Ovary (tissue), 9 donors: ENCODE data around the gene LEMD2. TPM values are rescaled to one million over a fixed set of nuclear protein-coding genes. Genes with fewer than 3 reads are reported as not detected.

ENCODE experiments used
- DNase-seq, 5 donors: peaks; one replicate each; pipeline ENCODE4 v3.0.0-alpha.2; 2019 to 2020
- H3K27ac ChIP-seq, 2 donors: fragments of 200-600 bp; one replicate each; pipeline versions ENCODE4 v1.5.1 to v1.8.0; 2019 to 2022
- H3K27me3 ChIP-seq: fragments of 200-600 bp; one replicate; pipeline ENCODE4 v1.8.0; 2022
- H3K36me3 ChIP-seq: fragments of 200-600 bp; sonication (generic); one replicate; pipeline ENCODE4 v1.5.1; 2019
- H3K4me1 ChIP-seq: one replicate; pipeline ENCODE4 v1.8.1; 2013; ENCODE audit warnings: mild to moderate bottlenecking, moderate library complexity; ENCODE audit not compliant: insufficient read depth
- H3K4me3 ChIP-seq: fragments of 200-600 bp; sonication (generic); one replicate; pipeline ENCODE4 v1.5.1; 2017
- H3K9me3 ChIP-seq, 2 donors: fragments of 200-600 bp in 1 of 2; sonication (generic) in 1 of 2; one replicate each; pipeline versions ENCODE4 v1.5.1 to v1.8.1; 2013 to 2019; ENCODE audit warnings: mild to moderate bottlenecking in 1 of 2, moderate library complexity in 1 of 2
- CTCF ChIP-seq, 3 donors: fragments of 450-650 bp in 2 of 3; fragments of 200-600 bp in 1 of 3; IDR thresholded peaks; one replicate each; pipeline versions ENCODE4 v1.5.1 to v1.8.0; 2016 to 2022; ENCODE audit warnings: antibody characterized with exemption in 3 of 3, mild to moderate bottlenecking in 1 of 3
- EP300 ChIP-seq: sonication (generic); formaldehyde crosslinking; IDR thresholded peaks from one replicate; pipeline ENCODE4 v1.6.1; 2017; ENCODE audit warnings: antibody characterized with exemption
- POLR2A ChIP-seq: fragments of 450-650 bp; IDR thresholded peaks from one replicate; pipeline ENCODE4 v1.6.1; 2017; ENCODE audit warnings: antibody characterized with exemption, mild to moderate bottlenecking, moderate library complexity
- WGBS, 3 donors: extraction: QIAGEN DNeasy Blood & Tissue Kit in 1 of 3; methylation state at CpG; one replicate each; pipeline versions ENCODE4 v1.1.5 to v1.1.7; 2013 to 2017; 5-methylcytosine and 5-hydroxymethylcytosine counted together
- intact Hi-C, 4 donors: fragments of 100-400 bp; cut with DNase I; formaldehyde crosslinking; loops; one replicate each; pipeline versions ENCODE4 v1.11.0 to v1.15.1; 2022 to 2023
- polyA plus RNA-seq, 2 donors: library from polyadenylated mRNA; stranded (reverse); fragments of 200-250 nt in 1 of 2; fragments of 350-450 nt in 1 of 2; fragmentation: Illumina TruSeq in 1 of 2; extraction: RNeasy Lipid Tissue Mini Kit (QIAGEN cat#74804) in 1 of 2; gene quantifications; one replicate each; pipeline ENCODE4 v1.2.3, GENCODE V29; 2013 to 2014
- total RNA-seq, 7 donors: library from RNA; depleted of rRNA in 2 of 7; stranded (reverse); fragments of >200 nt in 2 of 7; fragmentation: NEBNext Ultra II Directional in 3 of 7; extraction: Animal tissue kit (Norgen Biotek cat#: 25700) in 3 of 7; gene quantifications; one replicate each; pipeline versions ENCODE4 v1.1.0 to v1.2.4, GENCODE V29; 2016 to 2023
- donor health status: DM: no; HTN: no; CAD: no; lungs with moderate emphysema.
- donor health status: DM: no; HTN: no; CAD: no.
- donor health status: Bipolar disorder and iron deficiency.
- donor health status: DM: yes; HTN: yes; CAD: no.
- donor health status: DM: no; HTN: no; CAD: no.
- donor health status: DM: yes; HTN: yes; CAD: no.

The LEMD2 gene
- total and polyA plus RNA-seq, 9 donors: 41.7 to 66.8 (median 56.7) TPM

- intact Hi-C loops: no loop called here
- Histone ChIP-seq H3K27ac (no peak overlapping the region), H3K36me3 (no peaks in the 10 kb centered on the region), H3K4me1 (peaks cover 3% of the 10 kb centered on the region), H3K4me3 (no peak overlapping the region), H3K27me3 (no peaks in the 10 kb centered on the region), H3K9me3 (no peaks in the 10 kb centered on the region)
- no peak for TF ChIP-seq POLR2A
- TF ChIP-seq CTCF (IDR thresholded peaks at IDR 0.05): no peak
- no peak for TF ChIP-seq EP300
- peak in 2 of 5 donors; percentile 29 to 65 for DNase-seq
- WGBS, 3 donors: 33 to 40% (median 33%) methylated on average over 15 of the region's 15 CpGs
Observed at GRCh38 chr6:33824461-33825154, 35.7 kb upstream of the LEMD2 start.

DNA sequence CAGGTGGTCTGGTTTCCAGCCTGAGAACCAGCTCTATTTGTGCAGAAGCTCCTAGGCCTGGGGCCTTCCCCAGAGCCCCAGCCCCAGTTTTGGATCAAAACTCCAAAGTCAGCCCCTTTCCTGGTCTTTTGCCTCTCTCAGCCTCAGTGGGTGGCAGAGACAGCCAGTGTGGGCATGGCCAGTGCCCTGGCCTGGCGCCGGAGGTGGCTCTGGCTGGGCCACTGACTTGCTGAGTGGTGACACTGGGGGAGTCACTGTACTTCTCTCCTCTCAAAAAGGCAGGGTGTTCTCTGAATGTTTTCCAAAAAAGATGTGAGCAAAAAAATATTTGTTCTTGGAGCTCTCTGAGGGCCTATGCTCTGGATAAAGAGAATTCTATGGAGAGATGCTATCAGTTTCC, 34.9 kb upstream of the LEMD2 start:
- intact Hi-C loops: no loop called here
- H3K4me1 ChIP-seq: peaks cover 3% of the 10 kb centered on the region
- H3K27ac ChIP-seq: no peak overlapping the region
- 67 to 77% (median 72%) methylated on average over 2 of the region's 2 CpGs for WGBS, 3 donors
- H3K4me3 ChIP-seq: no peak overlapping the region
- no peaks in the 10 kb centered on the region for H3K36me3 ChIP-seq
- TF ChIP-seq EP300 (no peak), CTCF (IDR thresholded peaks at IDR 0.05) (no peak), POLR2A (no peak)
- H3K27me3 ChIP-seq: no peaks in the 10 kb centered on the region
- DNase-seq: no peak
- H3K9me3 ChIP-seq: no peaks in the 10 kb centered on the region

- DNase-seq: no peak
- Histone ChIP-seq H3K27ac (no peak overlapping the region), H3K4me3 (no peak overlapping the region), H3K9me3 (no peaks in the 10 kb centered on the region), H3K4me1 (peaks cover 3% of the 10 kb centered on the region), H3K36me3 (no peaks in the 10 kb centered on the region), H3K27me3 (no peaks in the 10 kb centered on the region)
- intact Hi-C loops: no loop called here
- WGBS, 3 donors: 56 to 67% (median 63%) methylated on average over 10 of the region's 10 CpGs
- no peak for TF ChIP-seq CTCF (IDR thresholded peaks at IDR 0.05)
- no peak for TF ChIP-seq POLR2A
- no peak for TF ChIP-seq EP300
Observed at GRCh38 chr6:33822575-33823395, 33.9 kb upstream of the LEMD2 start.

DNA sequence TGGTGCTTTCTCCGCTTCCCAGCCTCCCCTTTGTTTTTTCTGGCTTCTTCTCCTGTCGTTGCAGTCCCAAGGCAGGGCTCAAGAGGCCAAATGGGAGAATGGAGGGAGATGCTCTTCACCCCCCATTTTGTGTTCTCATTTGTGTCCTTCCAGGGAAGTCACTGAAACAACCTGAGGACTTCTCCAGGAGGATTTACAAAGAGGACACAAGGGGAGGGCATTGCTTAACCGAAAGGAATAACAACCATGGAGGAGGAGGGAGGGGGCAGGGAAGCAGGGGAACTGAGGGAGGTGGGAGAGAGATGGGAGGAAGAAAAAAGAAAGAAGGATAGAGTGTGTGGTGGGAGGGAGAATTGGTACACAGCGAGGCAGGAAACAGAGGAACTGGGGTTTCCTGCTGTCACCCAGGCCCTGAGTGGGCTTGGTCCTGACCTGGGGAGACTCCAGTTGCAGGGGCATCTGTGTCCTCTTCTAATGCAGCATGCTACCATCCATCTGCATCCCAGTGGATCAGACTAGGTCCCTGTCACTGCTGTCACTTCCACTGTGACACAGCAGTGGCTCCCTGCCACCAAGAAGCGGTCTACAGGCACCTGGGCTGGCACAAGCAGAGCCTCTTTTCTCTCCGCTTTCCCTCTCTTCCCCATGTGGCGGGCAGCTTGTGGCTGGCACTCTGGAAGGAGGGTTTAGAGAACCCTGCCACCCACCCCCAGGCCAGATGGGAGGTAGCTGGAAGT, 32.0 kb upstream of the LEMD2 start:
- Histone ChIP-seq H3K27ac (no peak overlapping the region), H3K4me1 (peaks cover 3% of the 10 kb centered on the region), H3K4me3 (no peak overlapping the region), H3K9me3 (no peaks in the 10 kb centered on the region), H3K36me3 (no peaks in the 10 kb centered on the region), H3K27me3 (no peaks in the 10 kb centered on the region)
- intact Hi-C loops: no loop called here
- 72 to 73% (median 73%) methylated on average over 7 of the region's 7 CpGs for WGBS, 3 donors
- no peak for DNase-seq
- TF ChIP-seq EP300 (no peak), POLR2A (no peak), CTCF (IDR thresholded peaks at IDR 0.05) (no peak)
